Testis (tissue), 3 donors: ENCODE measurements around the gene SIX3. TPM values are rescaled to one million over a fixed set of nuclear protein-coding genes. Genes with fewer than 3 reads are reported as not detected.

ENCODE experiments used
- DNase-seq: peaks from one replicate; pipeline ENCODE4 v3.0.0-alpha.2; 2019
- H3K27ac ChIP-seq, 2 donors: fragments of 200-600 bp; sonication (generic); one replicate each; pipeline ENCODE4 v1.5.1; 2019
- H3K27me3 ChIP-seq: fragments of 200-600 bp; sonication (generic); one replicate; pipeline ENCODE4 v1.5.1; 2019
- H3K36me3 ChIP-seq: fragments of 200-600 bp; sonication (generic); one replicate; pipeline ENCODE4 v1.5.1; 2017; ENCODE audit warnings: low read depth; ENCODE audit errors: missing control alignments
- H3K4me1 ChIP-seq: fragments of 200-600 bp; sonication (generic); one replicate; pipeline ENCODE4 v1.5.1; 2019
- H3K4me3 ChIP-seq, 2 donors: fragments of 200-600 bp; sonication (generic); one replicate each; pipeline ENCODE4 v1.5.1; 2017 to 2019
- H3K9me3 ChIP-seq: fragments of 200-600 bp; sonication (generic); one replicate; pipeline ENCODE4 v1.5.1; 2017
- CTCF ChIP-seq, 3 experiments: fragments of 450-650 bp in 2 of 3; fragments of 200-600 bp in 1 of 3; sonication (generic) in 1 of 3; IDR thresholded peaks; one replicate each; pipeline ENCODE4 v1.5.1; 2016 to 2019; ENCODE audit warnings: antibody characterized with exemption in 3 of 3, mild to moderate bottlenecking in 2 of 3, moderate library complexity in 1 of 3
- POLR2A ChIP-seq: fragments of 450-650 bp; IDR thresholded peaks from one replicate; pipeline ENCODE4 v1.6.1; 2017; ENCODE audit warnings: antibody characterized with exemption, mild to moderate bottlenecking, moderate library complexity
- WGBS, 2 donors: methylation state at CpG; one replicate each; pipeline ENCODE4 v1.1.5; 2018; 5-methylcytosine and 5-hydroxymethylcytosine counted together
- intact Hi-C: fragments of 100-400 bp; cut with DNase I; formaldehyde crosslinking; loops from one replicate; pipeline ENCODE4 v1.15.1; 2023; ENCODE audit warnings: low total_unique reads
- polyA plus RNA-seq: library from polyadenylated mRNA; stranded (reverse); fragments of 350-450 nt; fragmentation: Illumina TruSeq; extraction: RNeasy Lipid Tissue Mini Kit (QIAGEN cat#74804); gene quantifications from one replicate; pipeline ENCODE4 v1.2.3, GENCODE V29; 2014; ENCODE audit warnings: low read depth, low replicate concordance; ENCODE audit not compliant: insufficient read depth
- total RNA-seq, 2 donors: library from RNA; depleted of rRNA; stranded (reverse); fragments of >200 nt; gene quantifications; one replicate each; pipeline ENCODE4 v1.2.3, GENCODE V29; 2016

Gene SIX3
- total and polyA plus RNA-seq, 3 donors from 2014 or later, result 0.19 to 0.47 (median 0.20) TPM

- Histone ChIP-seq H3K4me1 (no peaks in the 10 kb centered on the region), H3K27me3 (no peaks in the 10 kb centered on the region), H3K9me3 (no peaks in the 10 kb centered on the region), H3K27ac (no peak overlapping the region), H3K36me3 (no peaks in the 10 kb centered on the region), H3K4me3 (no peak overlapping the region)
- intact Hi-C loops, result no loop called here
- DNase-seq, result no peak
- WGBS, 2 donors, result 48 to 65% methylated on average over 6 of the region's 6 CpGs
- TF ChIP-seq POLR2A (no peak), CTCF (IDR thresholded peaks at IDR 0.05) (no peak)
These were observed 18.4 kb downstream of the SIX3 start for GRCh38 chr2:44959855-44960254.

- TF ChIP-seq CTCF (IDR thresholded peaks at IDR 0.05), result no peak
- Histone ChIP-seq H3K27me3 (no peaks in the 10 kb centered on the region), H3K27ac (no peak overlapping the region), H3K36me3 (no peaks in the 10 kb centered on the region), H3K9me3 (no peaks in the 10 kb centered on the region), H3K4me1 (no peaks in the 10 kb centered on the region), H3K4me3 (no peak overlapping the region)
- WGBS, 2 donors, result 82 to 87% methylated on average over 5 of the region's 5 CpGs
- DNase-seq, result no peak
- intact Hi-C loops, result no loop called here
These were observed 19.4 kb downstream of the SIX3 start for GRCh38 chr2:44960871-44961270.

DNA sequence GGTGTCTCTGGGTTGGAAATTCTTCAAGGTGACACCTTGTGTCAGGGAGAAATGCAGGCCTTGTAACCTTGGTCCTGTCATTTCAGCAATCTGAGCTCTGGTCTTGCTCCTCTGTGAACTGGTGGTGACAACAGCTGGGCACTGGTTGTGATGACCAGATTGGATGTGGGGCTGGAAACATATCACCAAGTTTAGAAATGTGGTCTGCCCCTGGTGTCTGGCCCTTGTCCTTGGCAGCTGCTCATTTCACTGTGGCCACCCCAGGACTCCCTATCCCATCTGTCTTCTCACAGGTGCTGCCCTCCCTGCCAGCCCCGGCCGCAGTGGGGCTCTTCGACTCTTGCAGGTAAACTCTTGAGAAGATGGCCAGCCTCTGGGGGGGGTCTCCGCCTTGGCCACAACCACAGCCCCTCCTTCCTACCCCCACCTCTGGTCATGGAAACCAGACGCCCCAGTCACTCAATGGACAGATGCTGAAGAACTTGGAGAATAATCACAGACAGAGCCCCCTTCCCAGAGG, 20.7 kb downstream of the SIX3 start:
- WGBS, 2 donors, result 85 to 100% methylated on average over 5 of the region's 5 CpGs
- TF ChIP-seq POLR2A (no peak), CTCF (IDR thresholded peaks at IDR 0.05) (no peak)
- Histone ChIP-seq H3K4me3 (no peak overlapping the region), H3K27me3 (no peaks in the 10 kb centered on the region), H3K9me3 (no peaks in the 10 kb centered on the region), H3K36me3 (no peaks in the 10 kb centered on the region), H3K27ac (no peak overlapping the region), H3K4me1 (no peaks in the 10 kb centered on the region)
- intact Hi-C loops, result no loop called here
- DNase-seq, result no peak

GRCh38 chr2:44964752-44965236, 23.3 kb downstream of the SIX3 start:
- H3K36me3 ChIP-seq, result no peaks in the 10 kb centered on the region
- DNase-seq, result no peak
- no peak overlapping the region for H3K27ac ChIP-seq
- no peaks in the 10 kb centered on the region for H3K27me3 ChIP-seq
- no peak for TF ChIP-seq CTCF (IDR thresholded peaks at IDR 0.05)
- H3K9me3 ChIP-seq, result no peaks in the 10 kb centered on the region
- no peak overlapping the region for H3K4me3 ChIP-seq
- intact Hi-C loops, result no loop called here
- 25 to 40% methylated on average over 12 to 16 of the region's 16 CpGs for WGBS, 2 donors
- H3K4me1 ChIP-seq, result no peaks in the 10 kb centered on the region

DNA sequence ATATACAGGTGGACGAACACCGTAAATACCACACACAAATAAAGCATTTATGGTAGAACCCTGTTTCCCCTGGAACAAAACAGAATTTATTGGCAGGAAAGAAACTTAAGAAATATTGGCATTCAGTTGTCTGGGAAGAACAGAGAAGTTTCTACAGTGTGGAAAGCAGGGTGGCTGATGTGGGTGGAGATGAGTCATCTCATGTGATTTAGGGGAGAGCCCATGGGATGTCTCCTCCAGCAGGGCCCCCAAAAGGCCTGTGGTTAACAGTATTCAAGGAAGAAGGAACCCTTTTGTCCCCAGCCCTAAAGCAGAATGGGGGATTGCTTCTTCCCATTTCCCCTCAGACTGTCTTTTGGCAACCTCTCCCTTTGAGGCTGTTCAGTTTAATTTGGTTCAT, 24.2 kb downstream of the SIX3 start:
- intact Hi-C loops, result no loop called here
- no peaks in the 10 kb centered on the region for H3K27me3 ChIP-seq
- 94 to 98% methylated on average over 2 of the region's 2 CpGs for WGBS, 2 donors

More for the DNA sequence above, 24.2 kb downstream of the SIX3 start:
- no peak for DNase-seq
- Histone ChIP-seq H3K36me3 (no peaks in the 10 kb centered on the region), H3K9me3 (no peaks in the 10 kb centered on the region), H3K4me1 (no peaks in the 10 kb centered on the region), H3K4me3 (no peak overlapping the region), H3K27ac (no peak overlapping the region)
- TF ChIP-seq CTCF (IDR thresholded peaks at IDR 0.05), result no peak
- TF ChIP-seq POLR2A, result no peak
